DND-41 (cell line): ENCODE data around the gene UTP15.

ENCODE experiments used
- CTCF ChIP-seq: IDR thresholded peaks from 2 replicates; pipeline ENCODE4 v1.5.1; 2012; ENCODE audit warnings: borderline replicate concordance, low read length, moderate library complexity, mild to moderate bottlenecking; ENCODE audit not compliant: poor library complexity, severe bottlenecking; ENCODE audit errors: extremely low read depth
- EZH2 ChIP-seq: IDR thresholded peaks from 3 replicates; pipeline ENCODE4 v1.6.1; 2012; ENCODE audit warnings: borderline replicate concordance, low read depth, mild to moderate bottlenecking, moderate library complexity, low read length, inconsistent platforms; ENCODE audit not compliant: severe bottlenecking

GRCh38 chr5:73606206-73606753 is 40.7 kb downstream of the UTP15 start:
- TF ChIP-seq EZH2 (no peak), CTCF (no peak)
